Fibroblast of the aortic adventitia (primary cell): ENCODE measurements around the gene SMARCD2. TPM values are rescaled to one million over a fixed set of nuclear protein-coding genes. Genes with fewer than 3 reads are reported as not detected.
"Not testable (repeated sequence)": the region's sequence is repeated elsewhere in the genome, so short reads cannot be mapped to it uniquely, and the experiment has no call there.

Experiments
- DNase-seq: peaks from one replicate; pipeline ENCODE4 v3.0.0-alpha.2; 2010; ENCODE audit warnings: low read depth
- H3K4me3 ChIP-seq: 2 replicates; pipeline ENCODE4 v1.5.1; 2011; ENCODE audit warnings: low read depth, mild to moderate bottlenecking, control low read depth, low read length, moderate library complexity
- total RNA-seq: library from RNA; depleted of rRNA; stranded (reverse); fragments of >200 nt; gene quantifications from 2 replicates; pipeline ENCODE4 v1.2.3, GENCODE V29; 2012; ENCODE audit warnings: low replicate concordance
- TF ChIP-seq, protein P1 (sequence below): IDR thresholded peaks from 2 replicates; pipeline ENCODE4 v1.5.1; 2011; ENCODE audit warnings: mild to moderate bottlenecking, low read length, control low read depth, inconsistent platforms; ENCODE audit not compliant: insufficient read depth

SMARCD2 gene
- total RNA-seq, 1 donor, result 50.1 TPM

GRCh38 chr17:63809970-63810369 is 32.5 kb downstream of the SMARCD2 start:
- H3K4me3 ChIP-seq, result no peak overlapping the region
- TF ChIP-seq, protein P1, sequence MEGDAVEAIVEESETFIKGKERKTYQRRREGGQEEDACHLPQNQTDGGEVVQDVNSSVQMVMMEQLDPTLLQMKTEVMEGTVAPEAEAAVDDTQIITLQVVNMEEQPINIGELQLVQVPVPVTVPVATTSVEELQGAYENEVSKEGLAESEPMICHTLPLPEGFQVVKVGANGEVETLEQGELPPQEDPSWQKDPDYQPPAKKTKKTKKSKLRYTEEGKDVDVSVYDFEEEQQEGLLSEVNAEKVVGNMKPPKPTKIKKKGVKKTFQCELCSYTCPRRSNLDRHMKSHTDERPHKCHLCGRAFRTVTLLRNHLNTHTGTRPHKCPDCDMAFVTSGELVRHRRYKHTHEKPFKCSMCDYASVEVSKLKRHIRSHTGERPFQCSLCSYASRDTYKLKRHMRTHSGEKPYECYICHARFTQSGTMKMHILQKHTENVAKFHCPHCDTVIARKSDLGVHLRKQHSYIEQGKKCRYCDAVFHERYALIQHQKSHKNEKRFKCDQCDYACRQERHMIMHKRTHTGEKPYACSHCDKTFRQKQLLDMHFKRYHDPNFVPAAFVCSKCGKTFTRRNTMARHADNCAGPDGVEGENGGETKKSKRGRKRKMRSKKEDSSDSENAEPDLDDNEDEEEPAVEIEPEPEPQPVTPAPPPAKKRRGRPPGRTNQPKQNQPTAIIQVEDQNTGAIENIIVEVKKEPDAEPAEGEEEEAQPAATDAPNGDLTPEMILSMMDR, result no peak
- DNase-seq, result no peak

GRCh38 chr17:63805591-63805990 is 36.9 kb downstream of the SMARCD2 start:
- peak; percentile 19 for DNase-seq
- no peak overlapping the region for H3K4me3 ChIP-seq
- TF ChIP-seq, protein P1, result no peak

- no peak for DNase-seq
- no peak overlapping the region for H3K4me3 ChIP-seq
- TF ChIP-seq, protein P1, result no peak
Observed at GRCh38 chr17:63804328-63804727, 38.2 kb downstream of the SMARCD2 start.

DNA sequence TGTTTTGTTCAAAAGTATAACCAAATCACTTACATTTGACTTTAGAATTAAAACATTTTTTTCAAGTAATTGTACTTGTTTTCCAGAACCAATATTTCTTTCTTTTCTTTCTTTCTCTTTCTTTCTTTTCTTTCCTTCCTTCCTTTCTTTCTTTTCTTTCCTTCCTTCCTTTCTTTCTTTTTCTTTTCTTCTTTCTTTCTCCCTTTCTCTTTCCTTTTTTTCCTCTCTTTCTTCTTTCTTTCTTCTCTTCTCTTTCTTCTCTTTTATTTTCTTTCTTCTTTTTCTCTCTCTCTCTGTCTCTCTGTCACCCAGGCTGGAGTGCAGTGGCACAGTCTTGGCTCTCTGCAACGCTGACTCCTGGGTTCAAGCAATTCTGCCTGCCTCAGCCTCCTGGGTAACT is 41.7 kb downstream of the SMARCD2 start:
- TF ChIP-seq, protein P1, result no peak
- DNase-seq, result no peak
- no peak overlapping the region for H3K4me3 ChIP-seq

GRCh38 chr17:63798572-63799106 is 43.8 kb downstream of the SMARCD2 start:
- TF ChIP-seq, protein P1, result no peak
- no peak overlapping the region for H3K4me3 ChIP-seq
- no peak for DNase-seq

- H3K4me3 ChIP-seq, DNase-seq: not testable (repeated sequence)
Observed at GRCh38 chr17:63796375-63796774, 46.1 kb downstream of the SMARCD2 start.

DNA sequence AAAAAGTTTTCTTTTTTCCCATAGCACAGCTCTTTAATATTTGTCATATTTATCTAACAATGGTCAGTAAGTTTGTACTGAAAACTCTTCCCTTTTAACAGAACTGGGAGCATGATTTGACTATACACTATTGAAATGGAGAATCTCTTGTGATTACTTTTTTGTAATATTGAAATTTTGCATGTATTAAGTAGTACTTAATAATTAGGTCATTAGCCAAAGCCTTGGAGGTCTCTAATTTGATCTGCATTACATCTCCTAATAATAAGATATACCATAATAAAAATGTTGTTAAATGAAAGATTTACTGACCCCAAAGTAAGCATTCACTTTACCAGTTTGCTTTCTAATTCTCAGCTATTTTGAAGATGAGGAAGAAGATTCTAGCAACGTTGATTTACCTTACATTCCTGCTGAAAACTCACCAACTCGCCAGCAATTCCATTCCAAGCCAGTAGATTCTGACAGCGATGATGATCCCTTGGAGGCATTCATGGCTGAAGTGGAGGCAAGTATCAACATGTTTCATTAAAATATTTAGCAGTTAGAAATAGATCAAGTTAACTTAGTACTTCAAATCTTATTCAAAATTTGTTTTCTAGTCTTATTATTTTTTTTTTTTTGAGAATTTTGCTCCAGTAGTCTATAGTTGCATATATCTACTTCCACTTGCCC is 50.3 kb downstream of the SMARCD2 start:
- no peak for DNase-seq
- H3K4me3 ChIP-seq, result no peak overlapping the region
- TF ChIP-seq, protein P1, result no peak
